GM23248 (cell line): ENCODE measurements around the gene VANGL2. TPM values are rescaled to one million over a fixed set of nuclear protein-coding genes. Genes with fewer than 3 reads are reported as not detected.

Experiments used
- DNase-seq: peaks from one replicate; pipeline ENCODE4 v3.0.0-alpha.2; 2015
- H2AFZ ChIP-seq: fragments of 200-600 bp; sonication (generic); 2 replicates; pipeline ENCODE4 v1.6.1; 2016; ENCODE audit warnings: antibody characterized with exemption
- H3F3A ChIP-seq: fragments of 200-600 bp; sonication (generic); 2 replicates; pipeline ENCODE4 v1.6.1; 2016; ENCODE audit warnings: mild to moderate bottlenecking, antibody characterized with exemption, mixed run types; ENCODE audit not compliant: insufficient read depth
- H3K27ac ChIP-seq: fragments of 200-600 bp; sonication (generic); 2 replicates; pipeline ENCODE4 v1.5.1; 2016; ENCODE audit warnings: mild to moderate bottlenecking
- H3K27me3 ChIP-seq: fragments of 200-600 bp; sonication (generic); replicated peaks from 2 replicates; pipeline ENCODE4 v1.6.1; 2016; ENCODE audit warnings: mild to moderate bottlenecking; ENCODE audit not compliant: insufficient read depth
- H3K36me3 ChIP-seq: fragments of 200-600 bp; sonication (generic); 2 replicates; pipeline ENCODE4 v1.6.1; 2016; ENCODE audit warnings: low read depth, mild to moderate bottlenecking
- H3K4me1 ChIP-seq: fragments of 200-600 bp; sonication (generic); 2 replicates; pipeline ENCODE4 v1.6.1; 2016; ENCODE audit warnings: mild to moderate bottlenecking; ENCODE audit not compliant: insufficient read depth
- H3K4me2 ChIP-seq: fragments of 200-600 bp; sonication (generic); one replicate; pipeline ENCODE4 v1.6.1; 2016; ENCODE audit warnings: mild to moderate bottlenecking; ENCODE audit not compliant: unreplicated experiment
- H3K4me3 ChIP-seq: fragments of 200-600 bp; sonication (generic); 2 replicates; pipeline ENCODE4 v1.5.1; 2016; ENCODE audit warnings: mild to moderate bottlenecking
- H3K79me2 ChIP-seq: fragments of 200-600 bp; sonication (generic); 2 replicates; pipeline ENCODE4 v1.6.1; 2016; ENCODE audit warnings: mild to moderate bottlenecking; ENCODE audit not compliant: insufficient read depth
- H3K9ac ChIP-seq: fragments of 200-600 bp; sonication (generic); 2 replicates; pipeline ENCODE4 v1.6.1; 2016; ENCODE audit warnings: mild to moderate bottlenecking
- H3K9me2 ChIP-seq: fragments of 200-600 bp; sonication (generic); 2 replicates; pipeline ENCODE4 v1.6.1; 2016; ENCODE audit warnings: mixed run types, mild to moderate bottlenecking, moderate library complexity; ENCODE audit not compliant: insufficient read depth
- H3K9me3 ChIP-seq: fragments of 200-600 bp; sonication (generic); one replicate; pipeline ENCODE4 v1.6.1; 2017; ENCODE audit warnings: low read depth
- H4K20me1 ChIP-seq: fragments of 200-600 bp; sonication (generic); 2 replicates; pipeline ENCODE4 v1.6.0; 2016; ENCODE audit not compliant: insufficient read depth
- EZH2 ChIP-seq: fragments of 200-600 bp; sonication (generic); IDR thresholded peaks from 2 replicates; pipeline ENCODE4 v1.6.1; 2018; ENCODE audit warnings: antibody characterized with exemption, mild to moderate bottlenecking; ENCODE audit not compliant: insufficient read depth, poor library complexity, severe bottlenecking
- EZH2phosphoT487 ChIP-seq: fragments of 200-600 bp; sonication (generic); IDR thresholded peaks from 2 replicates; pipeline ENCODE4 v1.6.1; 2018; ENCODE audit warnings: antibody characterized with exemption, moderate library complexity, mild to moderate bottlenecking, low read depth; ENCODE audit not compliant: insufficient read depth
- WGBS, 2 experiments: methylation state at CpG; one replicate each; pipeline ENCODE4 v1.1.6; 2015 to 2017; ENCODE audit warnings: low lambda C conversion rate in 2 of 2, low coverage in 1 of 2; ENCODE audit errors: missing lambda C conversion rate in 2 of 2; 5-methylcytosine and 5-hydroxymethylcytosine counted together
- in situ Hi-C: fragments of 300-500 bp; cut with MboI; formaldehyde crosslinking; loops from 2 replicates; pipeline ENCODE4 v1.15.0; 2020
- polyA plus RNA-seq: library from polyadenylated mRNA; unstranded; fragments of >200 nt; fragmentation: Nextera tagmentation; extraction: Ambion mirVana; gene quantifications from 2 replicates; pipeline ENCODE4 v1.2.1, GENCODE V29; 2016
- total RNA-seq: library from RNA; depleted of rRNA; stranded (reverse); fragments of >200 nt; shearing (Covaris generic); gene quantifications from 2 replicates; pipeline ENCODE4 v1.2.3, GENCODE V29; 2014

The VANGL2 gene
- total and polyA plus RNA-seq, 2 experiments from 2014 or later, result not detected

GRCh38 chr1:160466961-160467360 lies 66.6 kb downstream of the VANGL2 start:
- H3K9me3 ChIP-seq, result no peaks in the 10 kb centered on the region
- H4K20me1 ChIP-seq, result no peaks in the 10 kb centered on the region
- H3K4me1 ChIP-seq, result no peaks in the 10 kb centered on the region
- H2AFZ ChIP-seq, result no peak overlapping the region
- TF ChIP-seq EZH2phosphoT487 (no peak), EZH2 (no peak)
- no peaks in the 10 kb centered on the region for H3F3A ChIP-seq
- no peak for DNase-seq
- in situ Hi-C loops, result no loop called here
- H3K27me3 ChIP-seq, result 0 out of 2 replicates have a peak, but pooled peaks cover 8% of the 10 kb centered on the region
- H3K9me2 ChIP-seq, result no peaks in the 10 kb centered on the region
- H3K27ac ChIP-seq, result no peak overlapping the region
- no peaks in the 10 kb centered on the region for H3K36me3 ChIP-seq
- H3K9ac ChIP-seq, result no peak overlapping the region
- H3K79me2 ChIP-seq, result no peaks in the 10 kb centered on the region
- 62 to 77% methylated on average over 2 of the region's 2 CpGs for WGBS, 2 experiments
- H3K4me3 ChIP-seq, result no peak overlapping the region
- no peak overlapping the region for H3K4me2 ChIP-seq

DNA sequence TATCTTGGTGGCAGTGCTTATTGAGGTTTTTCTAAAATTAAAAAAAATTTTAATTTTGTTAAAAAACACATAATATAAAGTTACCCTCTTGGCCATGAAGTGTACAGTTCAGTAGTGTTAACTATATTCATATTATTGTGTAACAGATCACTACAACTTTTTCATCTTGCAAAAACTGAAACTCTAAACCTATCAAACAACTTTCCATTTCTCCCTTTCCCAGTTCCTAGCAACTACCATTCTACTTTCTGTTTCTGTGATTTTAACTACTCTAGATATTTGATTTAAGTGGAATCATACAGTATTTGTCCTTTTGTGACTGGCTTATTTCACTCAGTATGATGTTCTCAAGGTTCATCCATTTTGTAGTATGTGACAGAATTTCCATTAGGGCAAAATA lies 67.2 kb downstream of the VANGL2 start:
- H4K20me1 ChIP-seq, result no peaks in the 10 kb centered on the region
- H3K9me2 ChIP-seq, result no peaks in the 10 kb centered on the region
- no peaks in the 10 kb centered on the region for H3K36me3 ChIP-seq
- no peaks in the 10 kb centered on the region for H3K9me3 ChIP-seq
- H3F3A ChIP-seq, result no peaks in the 10 kb centered on the region
- H3K4me3 ChIP-seq, result no peak overlapping the region
- no peak overlapping the region for H3K9ac ChIP-seq
- H3K27ac ChIP-seq, result no peak overlapping the region
- in situ Hi-C loops, result no loop called here
- H3K4me1 ChIP-seq, result no peaks in the 10 kb centered on the region
- no peak overlapping the region for H3K4me2 ChIP-seq
- TF ChIP-seq EZH2, result no peak
- no peak for TF ChIP-seq EZH2phosphoT487
- H2AFZ ChIP-seq, result no peak overlapping the region
- 0 out of 2 replicates have a peak, but pooled peaks cover 8% of the 10 kb centered on the region for H3K27me3 ChIP-seq
- no peak for DNase-seq
- no peaks in the 10 kb centered on the region for H3K79me2 ChIP-seq

DNA sequence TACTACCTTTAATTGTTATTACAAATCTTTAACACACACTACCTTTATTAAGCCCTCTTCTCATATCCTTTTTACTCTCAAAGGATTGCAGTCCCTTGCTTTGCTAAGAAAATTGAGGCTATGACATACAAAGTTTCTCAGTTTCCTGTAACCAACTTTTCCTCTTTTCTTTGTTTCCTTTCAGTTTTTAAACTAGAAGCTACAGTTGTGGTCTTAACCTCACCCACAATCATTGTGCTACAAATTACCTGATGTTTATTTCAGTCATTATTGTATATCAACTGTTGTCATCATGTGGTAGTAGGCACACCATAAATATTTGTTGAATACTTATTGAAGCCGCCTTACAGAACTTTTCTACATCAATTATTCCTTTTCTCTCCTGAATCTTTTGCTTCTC lies 70.9 kb downstream of the VANGL2 start:
- no peaks in the 10 kb centered on the region for H3K79me2 ChIP-seq
- no peak for TF ChIP-seq EZH2
- TF ChIP-seq EZH2phosphoT487, result no peak
- in situ Hi-C loops, result no loop called here
- no peaks in the 10 kb centered on the region for H3K36me3 ChIP-seq
- no peak overlapping the region for H3K4me3 ChIP-seq
- H3K27me3 ChIP-seq, result 0 out of 2 replicates have a peak, but pooled peaks cover 8% of the 10 kb centered on the region
- no peak for DNase-seq
- H4K20me1 ChIP-seq, result no peaks in the 10 kb centered on the region
- no peak overlapping the region for H3K9ac ChIP-seq
- no peak overlapping the region for H3K27ac ChIP-seq
- H2AFZ ChIP-seq, result no peak overlapping the region
- no peaks in the 10 kb centered on the region for H3K9me3 ChIP-seq
- no peaks in the 10 kb centered on the region for H3K9me2 ChIP-seq
- 12 to 16% methylated on average over 1 of the region's 1 CpG for WGBS, 2 experiments
- H3K4me2 ChIP-seq, result no peak overlapping the region
- no peaks in the 10 kb centered on the region for H3F3A ChIP-seq
- no peaks in the 10 kb centered on the region for H3K4me1 ChIP-seq

GRCh38 chr1:160472112-160472511 lies 71.7 kb downstream of the VANGL2 start:
- Histone ChIP-seq H3K4me1 (no peaks in the 10 kb centered on the region), H3K79me2 (no peaks in the 10 kb centered on the region), H2AFZ (no peak overlapping the region), H3K9ac (no peak overlapping the region), H3K4me2 (no peak overlapping the region), H3K27me3 (0 out of 2 replicates have a peak, but pooled peaks cover 8% of the 10 kb centered on the region), H3K9me2 (no peaks in the 10 kb centered on the region), H3K27ac (no peak overlapping the region), H4K20me1 (no peaks in the 10 kb centered on the region), H3K4me3 (no peak overlapping the region), H3F3A (no peaks in the 10 kb centered on the region), H3K36me3 (no peaks in the 10 kb centered on the region), H3K9me3 (no peaks in the 10 kb centered on the region)
- in situ Hi-C loops, result no loop called here
- TF ChIP-seq EZH2phosphoT487 (no peak), EZH2 (no peak)
- 25 to 26% methylated on average over 3 of the region's 3 CpGs for WGBS, 2 experiments
- DNase-seq, result no peak
